Gastrocnemius medialis (tissue), 4 donors: ENCODE results near the gene TMEM163. TPM values are rescaled to one million over a fixed set of nuclear protein-coding genes. Genes with fewer than 3 reads are reported as not detected.
"Not testable (repeated sequence)": the region's sequence is repeated elsewhere in the genome, so short reads cannot be mapped to it uniquely, and the experiment has no call there.

ENCODE experiments used
- ATAC-seq, 2 donors: fragments of 150-250 bp; one replicate each; pipeline ENCODE4 v1.9.1; 2016
- DNase-seq, 2 donors: peaks; one replicate each; pipeline ENCODE4 v3.0.0-alpha.2; 2019
- H3K27ac ChIP-seq, 4 donors: fragments of 200-600 bp; sonication (generic); 1 replicate in 1 of 4; 2 replicates in 3 of 4; pipeline ENCODE4 v1.5.1; 2016 to 2018; ENCODE audit warnings: mild to moderate bottlenecking in 2 of 4, moderate library complexity in 1 of 4
- H3K27me3 ChIP-seq, 3 donors: fragments of 200-600 bp; sonication (generic) in 2 of 3; 1 replicate in 1 of 3; 2 replicates in 2 of 3; pipeline versions ENCODE4 v1.5.1 to v1.6.0; 2016 to 2019; ENCODE audit warnings: mild to moderate bottlenecking in 1 of 3, moderate library complexity in 1 of 3
- H3K36me3 ChIP-seq, 2 donors: fragments of 200-600 bp; sonication (generic) in 1 of 2; one replicate each; pipeline ENCODE4 v1.5.1; 2017 to 2018
- H3K4me1 ChIP-seq, 2 donors: fragments of 200-600 bp; sonication (generic) in 1 of 2; one replicate each; pipeline ENCODE4 v1.5.1; 2016 to 2017; ENCODE audit warnings: mild to moderate bottlenecking in 2 of 2
- H3K4me3 ChIP-seq, 4 donors: fragments of 200-600 bp; sonication (generic) in 3 of 4; 1 replicate in 1 of 4; 2 replicates in 3 of 4; pipeline ENCODE4 v1.5.1; 2016 to 2019; ENCODE audit warnings: mild to moderate bottlenecking in 2 of 4
- H3K9me3 ChIP-seq, 3 donors: fragments of 200-600 bp; sonication (generic) in 2 of 3; 1 replicate in 1 of 3; 2 replicates in 2 of 3; pipeline ENCODE4 v1.5.1; 2016 to 2019
- CTCF ChIP-seq, 5 experiments: fragments of 450-650 bp in 3 of 5; fragments of 200-600 bp in 2 of 5; sonication (generic) in 2 of 5; IDR thresholded peaks in 4 of 5; conservative IDR thresholded peaks in 1 of 5; 1 replicate in 4 of 5; 2 replicates in 1 of 5; pipeline ENCODE4 v1.5.1; 2016 to 2019; ENCODE audit warnings: antibody characterized with exemption in 5 of 5, mild to moderate bottlenecking in 3 of 5, moderate library complexity in 3 of 5
- POLR2A ChIP-seq, 2 donors: fragments of 450-650 bp; IDR thresholded peaks; one replicate each; pipeline ENCODE4 v1.6.1; 2017; ENCODE audit warnings: antibody characterized with exemption in 2 of 2, mild to moderate bottlenecking in 2 of 2, moderate library complexity in 2 of 2
- in situ Hi-C, 4 donors: fragments of 200-750 bp; cut with MboI; loops; one replicate each; pipeline versions ENCODE4 v1.15.0 to v1.8.0; 2017; ENCODE audit warnings: low sequenced_read_pairs in 4 of 4
- intact Hi-C: fragments of 100-400 bp; cut with DNase I; formaldehyde crosslinking; loops from one replicate; pipeline ENCODE4 v1.15.1; 2023; ENCODE audit warnings: low total_unique reads
- total RNA-seq, 4 donors: library from RNA; depleted of rRNA; stranded (reverse); fragments of >200 nt; gene quantifications; one replicate each; pipeline versions ENCODE4 v1.1.0 to v1.2.3, GENCODE V29; 2016

The TMEM163 gene
- total RNA-seq, 4 donors from 2014 or later, result not detected

GRCh38 chr2:134763164-134763710 lies 44.4 kb upstream of the TMEM163 start:
- ATAC-seq (no peak), DNase-seq (no peak)
- Histone ChIP-seq H3K9me3 (no peaks in the 10 kb centered on the region), H3K4me1 (no peaks in the 10 kb centered on the region), H3K27ac (no peak overlapping the region), H3K36me3 (no peaks in the 10 kb centered on the region), H3K4me3 (no peak overlapping the region), H3K27me3 (no peaks in the 10 kb centered on the region)
- in situ Hi-C loops, result no loop called here
- TF ChIP-seq POLR2A (IDR thresholded peaks at IDR 0.05), result no peak
- TF ChIP-seq CTCF (IDR thresholded peaks at IDR 0.05 in 4 of 5, conservative IDR thresholded peaks at IDR 0.05 in 1 of 5), result no peak
- intact Hi-C loops, result no loop called here

- ATAC-seq (no peak), DNase-seq (no peak)
- Histone ChIP-seq H3K27ac (no peak overlapping the region), H3K36me3 (no peaks in the 10 kb centered on the region), H3K27me3 (no peaks in the 10 kb centered on the region), H3K4me3 (no peak overlapping the region), H3K9me3 (no peaks in the 10 kb centered on the region), H3K4me1 (no peaks in the 10 kb centered on the region)
- TF ChIP-seq POLR2A (IDR thresholded peaks at IDR 0.05) (no peak), CTCF (IDR thresholded peaks at IDR 0.05 in 4 of 5, conservative IDR thresholded peaks at IDR 0.05 in 1 of 5) (no peak)
- in situ Hi-C loops (no loop called here), intact Hi-C loops (no loop called here)
These were observed 43.7 kb upstream of the TMEM163 start for GRCh38 chr2:134762508-134762907.

- Histone ChIP-seq H3K4me3 (no peak overlapping the region), H3K36me3 (no peaks in the 10 kb centered on the region), H3K9me3 (no peaks in the 10 kb centered on the region), H3K4me1 (no peaks in the 10 kb centered on the region), H3K27ac (no peak overlapping the region), H3K27me3 (no peaks in the 10 kb centered on the region)
- TF ChIP-seq POLR2A (IDR thresholded peaks at IDR 0.05) (no peak), CTCF (IDR thresholded peaks at IDR 0.05 in 4 of 5, conservative IDR thresholded peaks at IDR 0.05 in 1 of 5) (no peak)
- intact Hi-C loops (no loop called here), in situ Hi-C loops (no loop called here)
- DNase-seq (no peak), ATAC-seq (no peak)
These were observed 41.6 kb upstream of the TMEM163 start for GRCh38 chr2:134760385-134760784.

GRCh38 chr2:134758633-134759032 lies 39.8 kb upstream of the TMEM163 start:
- intact Hi-C loops, result no loop called here
- Histone ChIP-seq H3K36me3 (no peaks in the 10 kb centered on the region), H3K4me1 (no peaks in the 10 kb centered on the region), H3K27ac (no peak overlapping the region), H3K4me3 (no peak overlapping the region), H3K27me3 (no peaks in the 10 kb centered on the region), H3K9me3 (no peaks in the 10 kb centered on the region)
- no peak for TF ChIP-seq CTCF (IDR thresholded peaks at IDR 0.05 in 4 of 5, conservative IDR thresholded peaks at IDR 0.05 in 1 of 5)
- in situ Hi-C loops, result no loop called here
- ATAC-seq (no peak), DNase-seq (no peak)

- ATAC-seq, in situ Hi-C loops, H3K27ac ChIP-seq, H3K36me3 ChIP-seq, DNase-seq, H3K4me1 ChIP-seq, H3K4me3 ChIP-seq, H3K9me3 ChIP-seq, intact Hi-C loops, H3K27me3 ChIP-seq: not testable (repeated sequence)
These were observed 33.2 kb upstream of the TMEM163 start for GRCh38 chr2:134751981-134752380.
